GM12864 (cell line): ENCODE measurements around the gene LRRC75B.

Experiments
- DNase-seq: peaks from one replicate; pipeline ENCODE4 v3.0.0-alpha.2; 2011; ENCODE audit warnings: low read depth
- H3K4me3 ChIP-seq: 2 replicates; pipeline ENCODE4 v1.5.1; 2011; ENCODE audit warnings: mild to moderate bottlenecking, low read depth, low read length, control low read depth
- TF ChIP-seq, protein P1 (sequence below): IDR thresholded peaks from 2 replicates; pipeline ENCODE4 v1.5.1; 2011; ENCODE audit warnings: low read depth, mild to moderate bottlenecking, moderate library complexity, low read length, control low read depth, inconsistent platforms; ENCODE audit errors: missing control alignments

LRRC75B gene

DNA sequence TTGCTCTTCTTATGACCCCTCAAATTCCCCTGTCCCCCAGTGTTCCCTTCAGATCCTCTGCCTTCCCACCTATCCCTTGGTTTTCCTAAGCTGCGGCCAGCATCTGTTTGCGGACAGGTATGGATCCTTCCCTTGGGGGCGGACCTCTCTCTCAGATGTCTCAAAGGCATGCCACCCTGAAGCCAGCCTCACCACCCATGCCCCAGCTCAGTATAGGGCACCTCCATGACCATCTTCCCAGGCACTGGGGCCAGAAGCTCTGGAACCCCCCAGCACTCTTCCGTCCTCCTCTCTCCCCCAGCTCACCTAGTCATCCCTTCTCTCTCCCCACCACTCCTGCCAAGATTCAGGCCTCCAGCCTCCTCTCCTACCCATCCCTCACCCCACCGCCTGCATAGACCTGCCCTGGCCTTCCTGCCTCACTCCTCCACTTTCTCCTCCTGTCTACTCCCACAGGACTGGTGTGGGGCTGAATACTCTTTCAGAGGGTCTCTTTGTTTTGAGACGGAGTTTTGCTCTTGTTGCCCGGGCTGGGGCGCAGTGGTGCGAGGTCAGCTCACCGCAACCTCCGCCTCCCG, 2.2 kb downstream of the LRRC75B start:
- H3K4me3 ChIP-seq, result no peak overlapping the region
- TF ChIP-seq, protein P1, sequence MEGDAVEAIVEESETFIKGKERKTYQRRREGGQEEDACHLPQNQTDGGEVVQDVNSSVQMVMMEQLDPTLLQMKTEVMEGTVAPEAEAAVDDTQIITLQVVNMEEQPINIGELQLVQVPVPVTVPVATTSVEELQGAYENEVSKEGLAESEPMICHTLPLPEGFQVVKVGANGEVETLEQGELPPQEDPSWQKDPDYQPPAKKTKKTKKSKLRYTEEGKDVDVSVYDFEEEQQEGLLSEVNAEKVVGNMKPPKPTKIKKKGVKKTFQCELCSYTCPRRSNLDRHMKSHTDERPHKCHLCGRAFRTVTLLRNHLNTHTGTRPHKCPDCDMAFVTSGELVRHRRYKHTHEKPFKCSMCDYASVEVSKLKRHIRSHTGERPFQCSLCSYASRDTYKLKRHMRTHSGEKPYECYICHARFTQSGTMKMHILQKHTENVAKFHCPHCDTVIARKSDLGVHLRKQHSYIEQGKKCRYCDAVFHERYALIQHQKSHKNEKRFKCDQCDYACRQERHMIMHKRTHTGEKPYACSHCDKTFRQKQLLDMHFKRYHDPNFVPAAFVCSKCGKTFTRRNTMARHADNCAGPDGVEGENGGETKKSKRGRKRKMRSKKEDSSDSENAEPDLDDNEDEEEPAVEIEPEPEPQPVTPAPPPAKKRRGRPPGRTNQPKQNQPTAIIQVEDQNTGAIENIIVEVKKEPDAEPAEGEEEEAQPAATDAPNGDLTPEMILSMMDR, result no peak
- no peak for DNase-seq

DNA sequence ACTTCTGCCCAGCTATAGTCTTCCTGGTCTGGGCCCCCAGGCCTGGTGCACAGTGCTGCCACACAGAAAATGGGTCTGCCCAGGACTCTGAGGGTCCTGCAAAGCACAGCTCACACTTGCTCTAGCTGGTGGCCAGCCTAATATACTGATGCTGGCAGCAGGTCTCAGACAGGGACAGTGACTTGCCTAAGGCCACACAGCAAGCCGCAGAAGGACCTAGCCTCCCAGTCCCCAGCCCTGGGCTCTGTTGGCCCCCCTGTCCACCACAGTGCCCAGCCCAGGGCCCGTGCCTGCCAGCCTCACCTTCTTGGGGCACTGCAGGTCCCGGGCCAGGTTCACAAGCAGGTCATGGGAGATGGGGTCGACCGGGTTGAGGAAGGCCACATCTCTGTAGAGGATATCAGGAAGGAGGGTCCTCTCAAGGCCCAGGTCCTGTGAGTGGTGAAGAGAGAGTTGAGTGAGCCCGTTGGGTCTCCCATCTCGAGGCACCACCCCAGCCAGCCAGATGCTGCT, 3.3 kb downstream of the LRRC75B start:
- no peak overlapping the region for H3K4me3 ChIP-seq
- TF ChIP-seq, protein P1, result no peak
- DNase-seq, result no peak

DNA sequence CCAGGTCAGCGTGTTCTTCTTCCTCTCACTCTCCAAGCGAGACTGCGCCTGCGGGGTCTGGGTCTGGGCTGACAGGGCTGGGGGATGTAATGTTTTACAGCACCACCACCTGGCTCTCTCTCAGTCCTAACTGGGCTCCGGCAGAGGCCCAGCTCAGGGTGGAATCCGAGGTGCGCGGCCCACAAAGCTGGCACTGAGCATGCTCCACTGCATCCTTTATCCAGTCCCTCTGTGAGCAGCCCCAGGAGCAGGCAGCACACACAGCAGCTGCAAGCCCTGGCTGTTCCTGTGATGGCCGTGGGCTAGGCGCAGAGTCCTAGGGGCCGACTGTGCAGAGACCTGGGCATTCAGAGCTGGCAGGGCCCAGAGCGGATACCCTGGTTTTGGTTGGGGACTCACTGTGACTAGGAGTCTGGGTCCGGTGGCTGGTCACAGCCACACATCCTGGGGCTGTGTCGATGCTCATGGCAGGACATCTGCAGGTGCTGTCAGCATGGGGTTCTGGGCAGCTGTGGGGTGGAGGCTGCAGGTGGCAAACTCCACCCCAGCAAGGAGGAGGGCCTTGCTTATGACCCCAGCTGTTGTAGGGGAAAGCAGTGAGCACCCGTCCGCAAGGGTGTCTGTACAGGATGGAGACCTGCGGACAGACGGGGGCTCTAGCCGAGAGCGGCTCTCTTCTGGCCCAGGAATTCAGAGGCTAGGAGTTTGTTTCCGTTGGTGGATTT, 4.0 kb downstream of the LRRC75B start:
- H3K4me3 ChIP-seq, result no peak overlapping the region
- no peak for DNase-seq
- TF ChIP-seq, protein P1, result no peak

DNA sequence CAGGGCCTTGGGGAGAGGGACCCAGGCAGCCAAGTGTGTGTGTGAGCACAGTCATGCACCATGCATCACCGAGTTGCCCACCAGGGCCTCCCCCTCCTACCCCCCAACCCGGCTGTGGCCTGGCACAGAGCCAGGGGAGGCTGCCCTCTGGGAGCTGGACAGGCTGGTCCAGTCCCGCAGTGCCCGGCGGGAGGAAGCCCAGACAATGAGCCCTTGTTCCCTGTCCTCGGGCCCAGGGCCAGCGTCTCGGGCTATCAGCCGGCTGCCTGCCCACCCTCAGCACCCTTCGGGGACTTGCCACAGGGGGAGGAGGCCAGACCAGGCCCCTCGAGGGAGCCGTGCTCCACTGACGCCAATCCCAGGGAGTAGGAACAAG, 4.5 kb downstream of the LRRC75B start:
- DNase-seq, result no peak
- no peak overlapping the region for H3K4me3 ChIP-seq
- TF ChIP-seq, protein P1, result no peak

DNA sequence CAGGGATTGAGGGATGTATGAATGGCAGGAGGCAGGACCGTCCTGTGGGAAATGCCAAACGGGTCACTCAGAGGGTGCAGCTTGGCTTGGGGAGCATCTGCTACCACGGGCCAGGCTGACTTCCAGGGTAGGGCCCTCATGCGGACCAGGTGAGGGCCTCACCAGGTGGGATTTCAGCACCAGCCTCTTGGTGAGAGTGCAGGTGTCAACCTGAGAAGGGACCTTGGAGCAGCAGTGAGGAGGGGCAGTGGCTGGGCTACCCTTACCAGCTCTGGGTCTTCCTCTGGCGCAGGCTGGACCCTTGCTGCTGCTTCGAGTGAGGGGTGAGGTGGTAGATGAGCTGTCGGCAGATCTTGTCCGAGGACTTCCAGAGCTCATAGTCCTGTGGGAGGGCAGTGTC, 4.9 kb downstream of the LRRC75B start:
- H3K4me3 ChIP-seq, result no peak overlapping the region
- no peak for DNase-seq
- TF ChIP-seq, protein P1, result no peak

DNA sequence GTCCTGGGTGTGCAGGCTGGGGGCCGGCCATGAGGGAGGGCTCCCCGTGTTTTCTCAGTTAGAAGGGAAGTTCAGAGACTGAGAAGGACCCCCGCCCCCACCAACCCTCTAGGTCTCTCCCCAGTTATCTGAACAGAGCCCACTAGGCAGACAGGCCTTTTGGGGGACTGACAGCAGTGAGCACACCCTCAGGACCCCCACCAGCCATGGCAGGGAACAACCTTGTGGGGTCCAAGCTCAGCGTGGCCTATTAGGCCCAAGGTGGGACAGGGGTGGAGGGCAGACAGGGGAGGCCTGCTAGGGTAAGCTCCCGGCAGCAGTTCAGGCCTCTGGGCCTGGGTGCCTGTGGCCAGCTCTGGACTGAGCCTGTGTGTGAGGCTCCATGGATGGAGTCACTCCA, 5.6 kb downstream of the LRRC75B start:
- H3K4me3 ChIP-seq, result no peak overlapping the region
- TF ChIP-seq, protein P1, result no peak
- DNase-seq, result no peak

DNA sequence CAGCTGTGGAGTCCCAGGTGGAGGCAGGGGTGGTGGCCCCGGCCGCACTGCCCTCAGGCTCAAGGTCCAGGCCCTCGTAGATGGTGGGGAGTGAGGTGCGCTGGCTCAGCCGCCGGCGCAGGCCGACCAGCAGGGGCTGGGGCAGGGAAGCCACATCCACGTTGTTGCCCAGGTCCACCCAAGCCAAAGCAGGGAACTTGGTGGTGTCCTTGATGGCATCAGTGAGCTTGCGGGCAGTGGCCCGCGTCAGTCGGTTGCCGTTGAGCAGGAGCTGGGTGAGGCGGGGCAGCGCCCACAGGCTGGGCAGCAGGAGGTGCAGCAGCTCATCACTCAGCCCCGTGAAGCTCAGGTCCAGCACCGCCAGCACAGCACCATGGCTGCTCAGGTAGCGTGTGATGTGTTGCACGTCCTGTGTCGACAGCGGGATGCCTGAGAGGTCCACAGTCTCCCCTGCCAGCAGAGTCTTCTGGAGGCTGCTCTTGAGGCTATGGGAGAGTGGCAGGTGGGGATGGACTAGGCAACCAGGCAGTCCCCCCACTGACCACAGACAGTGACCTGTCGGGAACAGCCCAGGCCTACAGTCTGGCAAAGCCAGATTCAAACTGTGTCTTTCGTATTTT, 6.8 kb downstream of the LRRC75B start:
- no peak overlapping the region for H3K4me3 ChIP-seq
- TF ChIP-seq, protein P1, result no peak
- no peak for DNase-seq
